HEK293T (cell line): ENCODE results near the gene NOBOX.

Experiments used
- ARNT ChIP-seq: fragments of 450-650 bp; IDR thresholded peaks from 2 replicates; pipeline ENCODE4 v1.6.1; 2017; ENCODE audit warnings: mild to moderate bottlenecking
- BHLHE40 ChIP-seq: fragments of 450-650 bp; IDR thresholded peaks from 2 replicates; pipeline ENCODE4 v1.6.1; 2016; ENCODE audit warnings: mild to moderate bottlenecking, moderate library complexity, borderline replicate concordance
- FOXK2 ChIP-seq: fragments of 450-650 bp; IDR thresholded peaks from 2 replicates; pipeline ENCODE4 v1.6.1; 2016; ENCODE audit warnings: mild to moderate bottlenecking
- SP1 ChIP-seq: fragments of 450-650 bp; IDR thresholded peaks from 2 replicates; pipeline ENCODE4 v1.6.1; 2017
- SUZ12 ChIP-seq: fragments of 450-650 bp; IDR thresholded peaks from 2 replicates; pipeline ENCODE4 v1.6.1; 2016; ENCODE audit warnings: mild to moderate bottlenecking
- TARDBP ChIP-seq: fragments of 450-650 bp; IDR thresholded peaks from 2 replicates; pipeline ENCODE4 v1.6.1; 2016

- TF ChIP-seq TARDBP (no peak), ARNT (no peak), FOXK2 (no peak), SUZ12 (no peak), BHLHE40 (no peak), SP1 (no peak)
Measured at GRCh38 chr7:144391823-144392255, 11.7 kb downstream of the NOBOX start.
